ENCODE data around the gene CSRP2. TPM values are rescaled to one million over a fixed set of nuclear protein-coding genes. Genes with fewer than 3 reads are reported as not detected.

Gene CSRP2
- total and polyA plus RNA-seq, 2 of the 8 experiments (the other 6 are each of a cell fraction or from before 2014, with no cell fraction given) = 149 to 227 TPM

GRCh38 chr12:76901628-76902380 lies 23.0 kb upstream of the CSRP2 start:
- Histone ChIP-seq H3K23me2 (ENCODE audit: low read depth, low read length) (no peaks in the 10 kb centered on the region), H3K23ac (ENCODE audit: insufficient read length) (no peak overlapping the region), H3K36me3 (ENCODE audit: control insufficient read depth in 2 of 4, insufficient read depth in 4 of 4, low read length in 3 of 4) (no peaks in the 10 kb centered on the region), H2BK12ac (ENCODE audit: low read depth, low read length) (no peak overlapping the region), H3K14ac (ENCODE audit: insufficient read length) (no peak overlapping the region), H3K4me3 (ENCODE audit: extremely low read depth in 1 of 4, insufficient read depth in 2 of 4, low read depth in 3 of 4, low read length in 4 of 4) (no peak overlapping the region), H2AK5ac (ENCODE audit: low read depth, low read length) (no peak overlapping the region), H2BK15ac (ENCODE audit: low read length) (no peak overlapping the region), H2BK20ac (ENCODE audit: low read length) (no peak overlapping the region), H3K27ac (ENCODE audit: low read depth, low read length) (no peak overlapping the region), H4K8ac (ENCODE audit: extremely low read depth, insufficient read depth, low read length) (no peak overlapping the region), H3K4me2 (ENCODE audit: insufficient read depth in 1 of 2, low read depth in 2 of 2, low read length in 2 of 2) (no peak overlapping the region), H4K91ac (replicated peaks; ENCODE audit: insufficient read length, low read length) (no peak overlapping the region), H3K27me3 (replicated peaks in 1 of 4; ENCODE audit: control insufficient read depth in 3 of 4, extremely low read depth in 1 of 4, insufficient read depth in 3 of 4, low read length in 3 of 4) (no peaks in the 10 kb centered on the region), H4K5ac (ENCODE audit: insufficient read length, low read depth, low read length) (no peak overlapping the region), H2AFZ (ENCODE audit: low read length) (peak overlapping the region; percentile 49; the same call in 1 of the 2 replicates), H3K79me1 (ENCODE audit: low read depth, low read length) (no peaks in the 10 kb centered on the region), H3K79me2 (ENCODE audit: control insufficient read depth in 1 of 2, insufficient read depth in 2 of 2, low read length in 2 of 2) (no peaks in the 10 kb centered on the region), H3K9ac (replicated peaks in 1 of 4; ENCODE audit: extremely low read depth in 1 of 4, low read depth in 3 of 4, low read length in 3 of 4) (no peak overlapping the region), H2BK5ac (ENCODE audit: low read depth, low read length) (no peak overlapping the region), H4K20me1 (replicated peaks in 1 of 2; ENCODE audit: control insufficient read depth in 1 of 2, insufficient read depth in 2 of 2, low read length in 2 of 2) (no peaks in the 10 kb centered on the region), H3K4ac (replicated peaks; ENCODE audit: insufficient read length, low read depth, low read length) (no peak overlapping the region), H3K18ac (ENCODE audit: extremely low read depth, low read length) (no peak overlapping the region), H3K9me3 (ENCODE audit: insufficient read depth in 2 of 2, low read depth in 1 of 2, low read length in 1 of 2) (peaks cover 0 to 3% of the 10 kb centered on the region in 2 experiments; a peak in 1 of 4 replicates), H3K4me1 (replicated peaks in 1 of 4; ENCODE audit: control insufficient read depth in 3 of 4, insufficient read depth in 4 of 4, low read length in 3 of 4) (peaks cover 0 to 6% (median 0%) of the 10 kb centered on the region in 4 experiments; a peak in 1 of 7 replicates), H3K56ac (replicated peaks; ENCODE audit: insufficient read length, low read depth, low read length) (no peak overlapping the region), H2BK120ac (replicated peaks; ENCODE audit: low read depth, low read length) (no peak overlapping the region)
- ChIA-PET POLR2A (ENCODE audit: partially characterized antibody) (no interaction called here), CTCF (ENCODE audit: partially characterized antibody) (interaction anchor here (0.7 to 2.4 kb wide), 3 partner anchors 9 to 81 kb away, joined by 3 to 6 read pairs (median 3); no protein-coding TSS in a partner anchor)
- TF ChIP-seq YY1 (IDR thresholded peaks at IDR 0.05; ENCODE audit: low read depth, low read length) = no peak
- TF ChIP-seq RXRA (IDR thresholded peaks at IDR 0.05; ENCODE audit: insufficient read depth, low read depth, low read length) = no peak
- no peak for TF ChIP-seq ATF3 (IDR thresholded peaks at IDR 0.05; ENCODE audit: insufficient read depth, low read depth, low read length)
- no peak for TF ChIP-seq CTCF (IDR thresholded peaks at IDR 0.05; ENCODE audit: control extremely low read depth in 1 of 3, insufficient read depth in 1 of 3, low read depth in 1 of 3, low read length in 3 of 3)
- FAIRE-seq (no peak), DNase-seq (ENCODE audit: low read depth in 1 of 2, low spot score in 2 of 2) (no peak)
- 85% methylated on average over 4 of the region's 4 CpGs; no CpG with 5 or more reads in 1 of the 2 experiments for WGBS, 2 experiments (ENCODE audit: extremely low coverage in 1 of 2, insufficient coverage in 1 of 2, insufficient read length in 1 of 2, insufficient replicate concordance in 2 of 2, low coverage in 1 of 2, low lambda C conversion rate in 2 of 2, missing lambda C conversion rate in 1 of 2)

Measured in H1 (cell line).